Neuronal stem cell (in vitro differentiated cells): Measurements from ENCODE around the gene SGTA.

ENCODE experiments used
- DNase-seq: peaks from one replicate; pipeline ENCODE4 v3.0.0-alpha.2; 2013; ENCODE audit warnings: low spot score
- H2AFZ ChIP-seq: one replicate; pipeline ENCODE4 v1.6.1; 2013; ENCODE audit warnings: mild to moderate bottlenecking, low read length, inconsistent platforms
- H2AK5ac ChIP-seq: 2 replicates; pipeline ENCODE4 v1.6.1; 2013; ENCODE audit warnings: low read depth, mild to moderate bottlenecking, inconsistent platforms, low read length, moderate library complexity, mixed read lengths
- H2BK120ac ChIP-seq: 2 replicates; pipeline ENCODE4 v1.6.1; 2013; ENCODE audit warnings: low read depth, mild to moderate bottlenecking, inconsistent platforms, low read length, moderate library complexity, mixed read lengths
- H2BK12ac ChIP-seq: one replicate; pipeline ENCODE4 v1.6.1; 2013; ENCODE audit warnings: low read length, inconsistent platforms
- H2BK15ac ChIP-seq: 2 replicates; pipeline ENCODE4 v1.6.1; 2013; ENCODE audit warnings: mild to moderate bottlenecking, low read length, inconsistent platforms, mixed read lengths
- H2BK5ac ChIP-seq: one replicate; pipeline ENCODE4 v1.6.1; 2013; ENCODE audit warnings: inconsistent platforms, mild to moderate bottlenecking, low read length, moderate library complexity
- H3K14ac ChIP-seq: one replicate; pipeline ENCODE4 v1.6.1; 2013; ENCODE audit warnings: low read length, inconsistent platforms
- H3K18ac ChIP-seq: 2 replicates; pipeline ENCODE4 v1.6.1; 2013; ENCODE audit warnings: low read length, inconsistent platforms
- H3K23ac ChIP-seq: 2 replicates; pipeline ENCODE4 v1.6.1; 2013; ENCODE audit warnings: low read depth, mild to moderate bottlenecking, mixed read lengths, low read length, inconsistent platforms; ENCODE audit not compliant: poor library complexity
- H3K27ac ChIP-seq: replicated peaks from 3 replicates; pipeline ENCODE4 v1.5.1; 2013; ENCODE audit warnings: low read length, inconsistent platforms
- H3K27me3 ChIP-seq, 3 experiments: 2 replicates each; pipeline ENCODE4 v1.6.1; 2013; ENCODE audit warnings: low read length in 3 of 3, mild to moderate bottlenecking in 2 of 3, inconsistent platforms in 1 of 3, low read depth in 1 of 3, mixed read lengths in 1 of 3, moderate library complexity in 1 of 3; ENCODE audit not compliant: control insufficient read depth in 3 of 3, insufficient read depth in 3 of 3
- H3K36me3 ChIP-seq, 2 donors: replicated peaks in 1 of 2; 2 replicates each; pipeline ENCODE4 v1.6.1; 2013; ENCODE audit warnings: low read length in 2 of 2; ENCODE audit not compliant: control insufficient read depth in 2 of 2, insufficient read depth in 2 of 2
- H3K4ac ChIP-seq: 2 replicates; pipeline ENCODE4 v1.6.1; 2013; ENCODE audit warnings: inconsistent platforms, mild to moderate bottlenecking, low read length, moderate library complexity
- H3K4me1 ChIP-seq, 2 donors: 1 replicate in 1 of 2; 2 replicates in 1 of 2; pipeline ENCODE4 v1.6.1; 2013; ENCODE audit warnings: low read length in 2 of 2, low read depth in 1 of 2; ENCODE audit not compliant: control insufficient read depth in 2 of 2, insufficient read depth in 1 of 2
- H3K4me2 ChIP-seq: one replicate; pipeline ENCODE4 v1.6.1; 2013; ENCODE audit warnings: mild to moderate bottlenecking, low read length, inconsistent platforms; ENCODE audit not compliant: insufficient read depth, poor library complexity, severe bottlenecking
- H3K4me3 ChIP-seq, 2 donors: 2 replicates each; pipeline ENCODE4 v1.5.1; 2013; ENCODE audit warnings: low read length in 2 of 2, mild to moderate bottlenecking in 2 of 2, inconsistent platforms in 1 of 2, moderate library complexity in 1 of 2
- H3K79me1 ChIP-seq: one replicate; pipeline ENCODE4 v1.6.1; 2013; ENCODE audit warnings: low read depth, mild to moderate bottlenecking, inconsistent platforms, low read length, moderate library complexity
- H3K9ac ChIP-seq: one replicate; pipeline ENCODE4 v1.6.1; 2013; ENCODE audit warnings: mild to moderate bottlenecking, low read depth, low read length, inconsistent platforms; ENCODE audit not compliant: poor library complexity
- H3K9me3 ChIP-seq, 2 donors: replicated peaks in 1 of 2; 2 replicates each; pipeline versions ENCODE3 to v1.6.1; 2013; ENCODE audit warnings: low read length in 2 of 2, mild to moderate bottlenecking in 2 of 2, inconsistent platforms in 1 of 2, low read depth in 1 of 2, mixed read lengths in 1 of 2, moderate library complexity in 1 of 2; ENCODE audit not compliant: control insufficient read depth in 2 of 2, insufficient read depth in 1 of 2
- H4K8ac ChIP-seq: one replicate; pipeline ENCODE4 v1.6.1; 2013; ENCODE audit warnings: low read depth, mild to moderate bottlenecking, inconsistent platforms, low read length, moderate library complexity
- H4K91ac ChIP-seq: one replicate; pipeline ENCODE4 v1.6.1; 2013; ENCODE audit warnings: low read length, low read depth, mild to moderate bottlenecking, inconsistent platforms; ENCODE audit not compliant: poor library complexity
- WGBS, 2 donors: extraction: QIAGEN DNeasy Blood & Tissue Kit; methylation state at CpG; one replicate each; pipeline ENCODE4 v1.1.7; 2013; ENCODE audit warnings: missing lambda C conversion rate in 2 of 2, mixed read lengths in 1 of 2; ENCODE audit not compliant: insufficient read length in 2 of 2, insufficient replicate concordance in 1 of 2; ENCODE audit errors: extremely low coverage in 2 of 2; 5-methylcytosine and 5-hydroxymethylcytosine counted together

Gene SGTA

DNA sequence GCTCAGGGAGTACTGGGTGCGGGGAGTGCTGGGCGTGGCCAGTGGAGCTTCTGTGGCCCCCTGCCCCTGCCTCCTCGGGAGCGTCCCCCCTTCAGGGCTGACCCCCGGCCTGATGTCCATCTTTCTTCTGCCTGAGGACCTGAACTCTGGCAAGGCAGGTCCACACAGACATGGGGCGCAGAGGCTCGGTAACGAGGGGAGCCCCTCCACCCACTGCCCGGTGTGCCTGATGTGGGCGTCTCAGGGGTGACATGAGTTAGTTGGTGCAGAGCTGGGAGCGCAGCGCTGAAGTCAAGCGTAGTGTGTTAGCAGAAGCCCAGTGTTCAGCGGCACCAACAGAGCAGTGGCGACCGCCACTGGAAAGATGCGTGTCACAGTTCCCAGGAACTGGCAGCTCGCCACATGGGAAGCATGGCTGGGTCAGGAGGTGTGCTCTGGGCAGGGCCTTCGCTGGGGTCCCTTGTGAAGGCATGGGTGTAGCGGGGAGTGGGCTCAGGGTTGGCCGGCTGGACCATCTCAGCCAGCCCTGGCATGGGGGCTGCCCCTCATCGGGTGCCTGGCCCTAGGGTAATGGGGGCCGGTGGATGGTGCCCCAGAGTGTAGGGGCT lies 13.7 kb upstream of the SGTA start:
- H3K4me3 ChIP-seq: no peak overlapping the region
- H3K9ac ChIP-seq: no peak overlapping the region
- no peak overlapping the region for H3K14ac ChIP-seq
- no peak overlapping the region for H2BK120ac ChIP-seq
- no CpG with 5 or more reads among the region's 23 CpGs for WGBS, 2 donors
- no peak overlapping the region for H2BK12ac ChIP-seq
- no peak overlapping the region for H2BK15ac ChIP-seq
- H3K4me1 ChIP-seq: no peaks in the 10 kb centered on the region
- peak overlapping the region; percentile 1 for H3K23ac ChIP-seq
- H2AFZ ChIP-seq: no peak overlapping the region
- no peaks in the 10 kb centered on the region for H3K27me3 ChIP-seq
- H4K91ac ChIP-seq: no peak overlapping the region
- H3K18ac ChIP-seq: no peak overlapping the region
- no peak overlapping the region for H3K27ac ChIP-seq
- no peak for DNase-seq
- H2BK5ac ChIP-seq: no peak overlapping the region
- no peak overlapping the region for H3K4me2 ChIP-seq
- H3K36me3 ChIP-seq: peaks cover 60 to 100% of the 10 kb centered on the region in 2 donors
- H4K8ac ChIP-seq: no peak overlapping the region
- H3K4ac ChIP-seq: no peak overlapping the region
- H3K79me1 ChIP-seq: peaks cover 14% of the 10 kb centered on the region
- H3K9me3 ChIP-seq: no peaks in the 10 kb centered on the region
- H2AK5ac ChIP-seq: no peak overlapping the region

DNA sequence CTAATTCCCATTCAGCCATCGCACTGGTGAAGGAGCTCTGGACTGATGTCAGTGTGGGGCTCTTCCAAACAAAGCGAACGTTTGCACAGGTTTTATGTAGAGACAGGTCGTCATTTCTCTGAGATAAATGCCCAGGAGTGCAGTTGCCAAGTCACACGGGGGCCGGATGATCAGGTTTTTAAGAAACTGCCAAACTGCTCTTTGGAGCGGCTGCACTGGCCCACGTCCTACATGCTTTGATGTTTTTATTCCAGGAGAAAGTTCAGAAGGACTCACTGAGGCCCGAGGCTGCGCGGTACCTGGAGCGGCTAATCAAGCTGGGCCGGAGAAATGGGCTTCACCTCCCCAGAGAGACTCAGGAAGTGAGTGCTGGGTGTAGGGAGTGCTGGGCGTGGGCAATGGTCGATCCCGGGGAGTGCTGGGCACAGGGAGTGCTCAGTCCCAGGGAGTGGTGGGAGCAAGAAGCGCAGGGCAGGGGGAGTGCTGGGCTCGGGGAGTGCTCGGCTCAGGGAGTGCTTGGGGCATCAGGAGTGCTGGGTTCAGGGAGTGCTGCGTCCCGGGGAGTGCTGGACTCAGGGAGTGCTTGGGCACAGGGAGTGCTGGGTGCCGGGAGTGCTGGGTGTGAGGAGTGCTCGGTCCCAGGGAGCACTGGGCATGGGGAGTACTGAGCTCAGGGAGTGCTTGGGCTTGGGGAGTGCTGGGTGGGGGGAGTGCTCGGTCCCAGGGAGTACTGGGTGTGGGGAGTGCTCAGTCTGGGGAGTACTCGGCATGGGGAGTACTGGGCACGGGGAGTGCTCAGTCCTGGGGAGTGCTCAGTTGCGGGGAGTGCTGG lies 13.0 kb upstream of the SGTA start:
- no peak overlapping the region for H2AK5ac ChIP-seq
- H3K4me2 ChIP-seq: peak overlapping the region; percentile 2
- H3K4me1 ChIP-seq: no peaks in the 10 kb centered on the region
- no peak for DNase-seq
- no peak overlapping the region for H3K14ac ChIP-seq
- H3K9ac ChIP-seq: no peak overlapping the region
- peaks cover 57 to 100% of the 10 kb centered on the region in 2 donors for H3K36me3 ChIP-seq
- H3K27me3 ChIP-seq: no peaks in the 10 kb centered on the region
- peak overlapping the region; percentile 65 for H4K8ac ChIP-seq
- H3K4ac ChIP-seq: no peak overlapping the region
- H2BK5ac ChIP-seq: no peak overlapping the region
- no peak overlapping the region for H2AFZ ChIP-seq
- WGBS, 2 donors: no CpG with 5 or more reads among the region's 27 CpGs
- H2BK12ac ChIP-seq: no peak overlapping the region
- no peaks in the 10 kb centered on the region for H3K9me3 ChIP-seq
- no peak overlapping the region for H3K23ac ChIP-seq
- no peak overlapping the region for H3K27ac ChIP-seq
- H2BK120ac ChIP-seq: no peak overlapping the region
- H3K18ac ChIP-seq: no peak overlapping the region
- H3K79me1 ChIP-seq: peaks cover 10% of the 10 kb centered on the region
- no peak overlapping the region for H2BK15ac ChIP-seq
- no peak overlapping the region for H3K4me3 ChIP-seq
- no peak overlapping the region for H4K91ac ChIP-seq

DNA sequence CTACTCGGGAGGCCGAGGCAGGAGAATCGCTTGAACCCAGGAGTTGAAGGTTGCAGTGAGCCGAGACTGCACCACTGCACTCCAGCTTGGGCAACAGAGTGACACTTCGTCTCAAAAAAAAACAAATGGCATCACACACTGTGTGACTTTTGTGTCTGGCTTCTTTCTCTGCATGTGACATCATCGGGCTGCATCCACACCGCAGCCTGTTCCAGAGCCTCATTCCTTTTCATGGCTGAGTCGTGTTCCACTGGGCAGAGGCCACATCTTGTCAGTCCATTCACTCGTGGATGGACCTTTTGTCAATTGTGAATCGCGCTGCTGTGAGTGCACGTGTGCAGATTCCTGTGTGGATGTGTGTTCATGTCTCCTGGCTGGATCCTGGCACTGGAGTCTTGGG lies 10.5 kb upstream of the SGTA start:
- H3K36me3 ChIP-seq: peaks cover 52 to 91% of the 10 kb centered on the region in 2 donors
- H3K14ac ChIP-seq: no peak overlapping the region
- no peaks in the 10 kb centered on the region for H3K9me3 ChIP-seq
- no CpG with 5 or more reads among the region's 12 CpGs for WGBS, 2 donors
- DNase-seq: no peak
- no peak overlapping the region for H4K8ac ChIP-seq
- H4K91ac ChIP-seq: no peak overlapping the region
- no peak overlapping the region for H3K27ac ChIP-seq
- no peak overlapping the region for H2AK5ac ChIP-seq
- no peak overlapping the region for H2BK5ac ChIP-seq
- H3K23ac ChIP-seq: no peak overlapping the region
- H2BK120ac ChIP-seq: no peak overlapping the region
- H3K9ac ChIP-seq: no peak overlapping the region
- H3K27me3 ChIP-seq: no peaks in the 10 kb centered on the region
- H3K79me1 ChIP-seq: peaks cover 16% of the 10 kb centered on the region
- no peaks in the 10 kb centered on the region for H3K4me1 ChIP-seq
- no peak overlapping the region for H2AFZ ChIP-seq
- H3K4me2 ChIP-seq: no peak overlapping the region
- H2BK15ac ChIP-seq: no peak overlapping the region
- H3K4ac ChIP-seq: no peak overlapping the region
- no peak overlapping the region for H3K4me3 ChIP-seq
- H2BK12ac ChIP-seq: no peak overlapping the region
- H3K18ac ChIP-seq: no peak overlapping the region

DNA sequence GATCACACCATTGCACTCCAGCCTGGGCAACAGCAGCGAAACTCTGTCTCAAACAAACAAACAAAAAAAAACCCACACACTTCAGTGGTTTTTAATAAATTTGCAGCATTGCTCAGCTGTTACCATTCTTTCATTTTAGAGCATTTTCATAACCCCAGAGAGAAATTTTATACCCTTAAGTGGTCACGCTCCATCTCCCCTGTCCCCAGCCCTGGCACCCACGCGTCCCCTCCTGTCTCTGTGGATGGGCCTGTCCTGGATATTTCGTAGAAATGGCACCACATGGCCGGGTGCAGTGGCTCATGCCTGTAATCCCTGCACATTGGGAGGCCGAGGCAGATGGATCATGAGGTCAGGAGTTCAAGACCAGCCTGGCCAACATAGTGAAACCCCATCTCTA lies 10.1 kb upstream of the SGTA start:
- no peak overlapping the region for H3K14ac ChIP-seq
- H3K4me3 ChIP-seq: no peak overlapping the region
- H3K23ac ChIP-seq: no peak overlapping the region
- no peak for DNase-seq
- no peak overlapping the region for H2BK5ac ChIP-seq
- H3K9me3 ChIP-seq: no peaks in the 10 kb centered on the region
- no peak overlapping the region for H2AFZ ChIP-seq
- peaks cover 49 to 91% of the 10 kb centered on the region in 2 donors for H3K36me3 ChIP-seq
- H3K4ac ChIP-seq: no peak overlapping the region
- H2BK15ac ChIP-seq: no peak overlapping the region
- no peak overlapping the region for H3K4me2 ChIP-seq
- no peak overlapping the region for H3K9ac ChIP-seq
- peaks cover 19% of the 10 kb centered on the region for H3K79me1 ChIP-seq
- H2AK5ac ChIP-seq: no peak overlapping the region
- H2BK120ac ChIP-seq: no peak overlapping the region
- no peaks in the 10 kb centered on the region for H3K27me3 ChIP-seq
- WGBS, 2 donors: no CpG with 5 or more reads among the region's 7 CpGs
- no peak overlapping the region for H4K91ac ChIP-seq
- no peak overlapping the region for H4K8ac ChIP-seq
- no peaks in the 10 kb centered on the region for H3K4me1 ChIP-seq
- H3K18ac ChIP-seq: no peak overlapping the region
- no peak overlapping the region for H2BK12ac ChIP-seq
- no peak overlapping the region for H3K27ac ChIP-seq
